Measurements from ENCODE around the gene GPC3. TPM values are rescaled to one million over a fixed set of nuclear protein-coding genes. Genes with fewer than 3 reads are reported as not detected.

The GPC3 gene
- total RNA-seq, 6 experiments from 2014 or later = not detected

DNA sequence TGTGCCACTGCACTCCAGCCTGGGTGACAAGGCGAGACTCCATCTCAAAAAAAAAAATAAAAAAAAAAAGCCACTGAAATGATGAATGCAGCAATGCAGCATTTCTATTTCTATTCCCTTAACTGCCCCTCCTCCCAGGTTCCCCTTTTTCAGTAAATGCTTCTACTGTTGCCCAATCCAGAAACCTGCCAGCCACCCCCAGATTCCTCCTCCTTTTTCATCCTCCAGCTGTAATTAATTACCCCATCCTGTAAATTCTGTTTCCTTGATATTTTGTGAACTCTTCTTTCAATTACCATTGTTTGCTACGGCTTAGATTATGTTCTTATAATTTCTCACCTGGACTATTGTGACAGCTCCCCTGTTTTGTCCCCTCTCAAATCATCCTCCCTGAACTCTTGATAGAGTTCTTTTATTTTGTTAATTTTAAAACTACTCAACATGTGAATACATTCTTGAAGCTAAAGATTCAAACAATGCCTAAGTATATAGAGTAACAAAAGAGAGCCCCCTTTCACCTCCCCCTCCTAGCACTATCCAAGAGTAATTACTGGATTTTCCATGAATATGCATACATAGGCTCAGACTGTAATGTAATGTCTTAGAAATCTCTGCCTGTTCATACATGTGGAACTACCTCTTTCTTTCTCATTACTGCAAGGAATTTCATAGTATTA lies 429.5 kb downstream of the GPC3 start:
- Mint-ChIP-seq H3K27ac (no peak overlapping the region), H3K4me1 (ENCODE audit: low read depth) (no peaks in the 10 kb centered on the region)

GRCh38 chrX:133550665-133551485 lies 434.5 kb downstream of the GPC3 start:
- no peak overlapping the region for H3K27ac Mint-ChIP-seq
- TF ChIP-seq, protein P1, sequence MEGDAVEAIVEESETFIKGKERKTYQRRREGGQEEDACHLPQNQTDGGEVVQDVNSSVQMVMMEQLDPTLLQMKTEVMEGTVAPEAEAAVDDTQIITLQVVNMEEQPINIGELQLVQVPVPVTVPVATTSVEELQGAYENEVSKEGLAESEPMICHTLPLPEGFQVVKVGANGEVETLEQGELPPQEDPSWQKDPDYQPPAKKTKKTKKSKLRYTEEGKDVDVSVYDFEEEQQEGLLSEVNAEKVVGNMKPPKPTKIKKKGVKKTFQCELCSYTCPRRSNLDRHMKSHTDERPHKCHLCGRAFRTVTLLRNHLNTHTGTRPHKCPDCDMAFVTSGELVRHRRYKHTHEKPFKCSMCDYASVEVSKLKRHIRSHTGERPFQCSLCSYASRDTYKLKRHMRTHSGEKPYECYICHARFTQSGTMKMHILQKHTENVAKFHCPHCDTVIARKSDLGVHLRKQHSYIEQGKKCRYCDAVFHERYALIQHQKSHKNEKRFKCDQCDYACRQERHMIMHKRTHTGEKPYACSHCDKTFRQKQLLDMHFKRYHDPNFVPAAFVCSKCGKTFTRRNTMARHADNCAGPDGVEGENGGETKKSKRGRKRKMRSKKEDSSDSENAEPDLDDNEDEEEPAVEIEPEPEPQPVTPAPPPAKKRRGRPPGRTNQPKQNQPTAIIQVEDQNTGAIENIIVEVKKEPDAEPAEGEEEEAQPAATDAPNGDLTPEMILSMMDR (IDR thresholded peaks at IDR 0.05) = no peak
- H3K4me1 Mint-ChIP-seq (ENCODE audit: low read depth) = no peaks in the 10 kb centered on the region
- H3K4me3 Mint-ChIP-seq = no peak overlapping the region
- peaks cover 15% of the 10 kb centered on the region for H3K9me3 Mint-ChIP-seq
- H3K36me3 Mint-ChIP-seq (ENCODE audit: low read depth) = no peaks in the 10 kb centered on the region
- DNase-seq = no peak
- no peaks in the 10 kb centered on the region for H3K27me3 Mint-ChIP-seq (ENCODE audit: insufficient read depth)

More for the DNA sequence above, 429.5 kb downstream of the GPC3 start:
- Mint-ChIP-seq H3K36me3 (ENCODE audit: low read depth) (no peaks in the 10 kb centered on the region), H3K9me3 (peaks cover 22% of the 10 kb centered on the region), H3K4me3 (no peak overlapping the region), H3K27me3 (ENCODE audit: insufficient read depth) (no peaks in the 10 kb centered on the region)
- TF ChIP-seq, protein P1 (IDR thresholded peaks at IDR 0.05) = no peak
- DNase-seq = no peak

GRCh38 chrX:133549295-133549933 lies 436.0 kb downstream of the GPC3 start:
- TF ChIP-seq, protein P1 (IDR thresholded peaks at IDR 0.05) = no peak
- no peaks in the 10 kb centered on the region for H3K36me3 Mint-ChIP-seq (ENCODE audit: low read depth)
- H3K4me1 Mint-ChIP-seq (ENCODE audit: low read depth) = no peaks in the 10 kb centered on the region
- no peak for DNase-seq
- no peak overlapping the region for H3K4me3 Mint-ChIP-seq
- H3K27ac Mint-ChIP-seq = no peak overlapping the region
- peaks cover 17% of the 10 kb centered on the region for H3K9me3 Mint-ChIP-seq
- H3K27me3 Mint-ChIP-seq (ENCODE audit: insufficient read depth) = no peaks in the 10 kb centered on the region

- Mint-ChIP-seq H3K4me1 (ENCODE audit: low read depth) (no peaks in the 10 kb centered on the region), H3K4me3 (no peak overlapping the region), H3K36me3 (ENCODE audit: low read depth) (no peaks in the 10 kb centered on the region), H3K27me3 (ENCODE audit: insufficient read depth) (no peaks in the 10 kb centered on the region), H3K9me3 (peaks cover 25% of the 10 kb centered on the region), H3K27ac (no peak overlapping the region)
- TF ChIP-seq, protein P1 (IDR thresholded peaks at IDR 0.05) = no peak
- DNase-seq = no peak
Measured at GRCh38 chrX:133546441-133546840, 439.0 kb downstream of the GPC3 start.

- no peak for DNase-seq
- H3K36me3 Mint-ChIP-seq (ENCODE audit: low read depth) = no peaks in the 10 kb centered on the region
- H3K9me3 Mint-ChIP-seq = peaks cover 25% of the 10 kb centered on the region
- H3K4me3 Mint-ChIP-seq = no peak overlapping the region
- H3K4me1 Mint-ChIP-seq (ENCODE audit: low read depth) = no peaks in the 10 kb centered on the region
- TF ChIP-seq, protein P1 (IDR thresholded peaks at IDR 0.05) = no peak
- no peaks in the 10 kb centered on the region for H3K27me3 Mint-ChIP-seq (ENCODE audit: insufficient read depth)
- H3K27ac Mint-ChIP-seq = no peak overlapping the region
Measured at GRCh38 chrX:133544778-133545177, 440.6 kb downstream of the GPC3 start.
